B cell (primary cell): ENCODE measurements around the gene RNGTT. TPM values are rescaled to one million over a fixed set of nuclear protein-coding genes. Genes with fewer than 3 reads are reported as not detected.

Experiments used
- ATAC-seq: fragments of 200-7000 bp; cut with Tn5 transposase; one replicate; pipeline ENCODE4 v1.10.0; 2021; ENCODE audit warnings: low read depth, mild to moderate bottlenecking, moderate number of reproducible peaks, moderate library complexity
- CTCF ChIA-PET: fragments of 350-600 bp; sonication (Branson Sonifier 250); formaldehyde crosslinking; loops from one replicate; lab custom pipeline; 2021; ENCODE audit warnings: antibody characterized with exemption, inconsistent platforms; lab: Charles Lee
- POLR2A ChIA-PET: fragments of 350-600 bp; sonication (Branson Sonifier 250); formaldehyde crosslinking; loops from one replicate; lab custom pipeline; 2021; ENCODE audit warnings: antibody characterized with exemption; lab: Charles Lee
- DNase-seq: peaks from one replicate; pipeline ENCODE4 v3.0.0; 2013
- H2AFZ ChIP-seq: 2 replicates; pipeline ENCODE4 v1.6.1; 2012; ENCODE audit warnings: mild to moderate bottlenecking, low read depth, low read length; ENCODE audit not compliant: insufficient read depth, poor library complexity, severe bottlenecking
- H3K27ac ChIP-seq, 2 donors: 1 replicate in 1 of 2; 2 replicates in 1 of 2; pipeline ENCODE4 v1.5.1; 2012 to 2013; ENCODE audit warnings: low read length in 2 of 2, mild to moderate bottlenecking in 2 of 2, moderate library complexity in 1 of 2
- H3K27me3 ChIP-seq, 4 experiments: fragments of 200-600 bp in 1 of 4; sonication (generic) in 1 of 4; replicated peaks in 1 of 4; 1 replicate in 2 of 4; 2 replicates in 2 of 4; pipeline versions ENCODE4 v1.6.1 to v1.7.0; 2013 to 2016; ENCODE audit warnings: low read length in 3 of 4, mild to moderate bottlenecking in 2 of 4, mixed read lengths in 1 of 4, moderate library complexity in 1 of 4; ENCODE audit not compliant: insufficient read depth in 4 of 4, control insufficient read depth in 3 of 4; ENCODE audit errors: control extremely low read depth in 1 of 4
- H3K36me3 ChIP-seq, 2 experiments: replicated peaks in 1 of 2; 1 replicate in 1 of 2; 2 replicates in 1 of 2; pipeline versions ENCODE4 v1.6.1 to v1.7.1; 2013; ENCODE audit warnings: low read length in 1 of 2; ENCODE audit not compliant: insufficient read depth in 2 of 2, control insufficient read depth in 1 of 2; ENCODE audit errors: control extremely low read depth in 1 of 2, extremely low read depth in 1 of 2
- H3K4me1 ChIP-seq, 2 donors: fragments of 200-600 bp in 1 of 2; sonication (generic) in 1 of 2; 1 replicate in 1 of 2; 2 replicates in 1 of 2; pipeline versions ENCODE4 v1.5.1 to v1.6.1; 2013 to 2017; ENCODE audit warnings: low read length in 2 of 2; ENCODE audit not compliant: control insufficient read depth in 2 of 2, insufficient read depth in 2 of 2
- H3K4me2 ChIP-seq: replicated peaks from 2 replicates; pipeline ENCODE3; 2012; ENCODE audit warnings: mild to moderate bottlenecking, low read depth, low read length; ENCODE audit not compliant: poor library complexity, severe bottlenecking
- H3K4me3 ChIP-seq, 5 experiments: fragments of 200-600 bp in 1 of 5; sonication (generic) in 1 of 5; 1 replicate in 3 of 5; 2 replicates in 2 of 5; pipeline versions ENCODE4 v1.5.1 to v1.7.0; 2011 to 2016; ENCODE audit warnings: low read length in 4 of 5, mild to moderate bottlenecking in 4 of 5, low read depth in 2 of 5, control low read depth in 1 of 5, moderate library complexity in 1 of 5; ENCODE audit not compliant: insufficient read depth in 1 of 5; ENCODE audit errors: control extremely low read depth in 1 of 5, extremely low read depth in 1 of 5
- H3K79me2 ChIP-seq: fragments of 200-600 bp; sonication (generic); one replicate; pipeline ENCODE4 v1.6.0; 2016; ENCODE audit warnings: low read length; ENCODE audit not compliant: control insufficient read depth, insufficient read depth
- H3K9ac ChIP-seq: fragments of 200-600 bp; sonication (generic); 2 replicates; pipeline ENCODE4 v1.6.1; 2017; ENCODE audit warnings: mild to moderate bottlenecking, low read length, moderate library complexity
- H3K9me3 ChIP-seq, 3 donors: one replicate each; pipeline versions ENCODE4 v1.6.1 to v1.7.1; 2013; ENCODE audit warnings: low read length in 2 of 3; ENCODE audit not compliant: control insufficient read depth in 2 of 3, insufficient read depth in 1 of 3; ENCODE audit errors: control extremely low read depth in 1 of 3
- H4K20me1 ChIP-seq: 2 replicates; pipeline ENCODE4 v1.6.0; 2012; ENCODE audit warnings: mild to moderate bottlenecking, low read length; ENCODE audit not compliant: insufficient read depth, control insufficient read depth, poor library complexity, severe bottlenecking
- H3K27ac Mint-ChIP-seq: one replicate; pipeline ENCODE4 v1.8.0; 2021; ENCODE audit warnings: mixed read lengths
- H3K27me3 Mint-ChIP-seq: one replicate; pipeline ENCODE4 v1.8.0; 2021; ENCODE audit warnings: mixed read lengths
- H3K4me1 Mint-ChIP-seq: one replicate; pipeline ENCODE4 v1.8.0; 2021; ENCODE audit warnings: mixed read lengths
- H3K4me3 Mint-ChIP-seq: one replicate; pipeline ENCODE4 v1.8.0; 2021; ENCODE audit warnings: mixed read lengths
- H3K9me3 Mint-ChIP-seq: one replicate; pipeline ENCODE4 v1.8.0; 2022; ENCODE audit warnings: mixed read lengths; ENCODE audit not compliant: insufficient read depth
- EZH2 ChIP-seq: IDR thresholded peaks from 2 replicates; pipeline ENCODE4 v1.6.1; 2012; ENCODE audit warnings: borderline replicate concordance, low read depth, mild to moderate bottlenecking, moderate library complexity, low read length; ENCODE audit not compliant: insufficient read depth, poor library complexity, severe bottlenecking
- WGBS: methylation state at CpG from one replicate; pipeline ENCODE4 v1.1.5; 2013; ENCODE audit warnings: missing lambda C conversion rate; ENCODE audit not compliant: insufficient coverage; 5-methylcytosine and 5-hydroxymethylcytosine counted together
- intact Hi-C: fragments of 100-400 bp; cut with micrococcal nuclease; formaldehyde crosslinking; loops from one replicate; pipeline ENCODE4 v1.10.0; 2022
- polyA plus RNA-seq: library from polyadenylated mRNA; depleted of rRNA; stranded (reverse); fragments of >200 nt; gene quantifications from 2 replicates; pipeline ENCODE4 v1.2.3, GENCODE V29; 2012
- total RNA-seq, 2 donors: library from RNA; stranded (reverse); fragments of 120-200 nt in 1 of 2; gene quantifications; 1 replicate in 1 of 2; 2 replicates in 1 of 2; pipeline versions ENCODE4 v1.2.3 to v1.2.4, GENCODE V29; 2013 to 2022
- TF ChIP-seq, protein P1 (sequence below): fragments of 200-600 bp; IDR thresholded peaks from one replicate; pipeline ENCODE4 v1.8.0; 2022; ENCODE audit warnings: antibody characterized with exemption, mild to moderate bottlenecking

Gene RNGTT
- total and polyA plus RNA-seq, 2 donors (not counting 1 experiment from before 2014, with no cell fraction given), result 10.8 to 29.1 TPM

DNA sequence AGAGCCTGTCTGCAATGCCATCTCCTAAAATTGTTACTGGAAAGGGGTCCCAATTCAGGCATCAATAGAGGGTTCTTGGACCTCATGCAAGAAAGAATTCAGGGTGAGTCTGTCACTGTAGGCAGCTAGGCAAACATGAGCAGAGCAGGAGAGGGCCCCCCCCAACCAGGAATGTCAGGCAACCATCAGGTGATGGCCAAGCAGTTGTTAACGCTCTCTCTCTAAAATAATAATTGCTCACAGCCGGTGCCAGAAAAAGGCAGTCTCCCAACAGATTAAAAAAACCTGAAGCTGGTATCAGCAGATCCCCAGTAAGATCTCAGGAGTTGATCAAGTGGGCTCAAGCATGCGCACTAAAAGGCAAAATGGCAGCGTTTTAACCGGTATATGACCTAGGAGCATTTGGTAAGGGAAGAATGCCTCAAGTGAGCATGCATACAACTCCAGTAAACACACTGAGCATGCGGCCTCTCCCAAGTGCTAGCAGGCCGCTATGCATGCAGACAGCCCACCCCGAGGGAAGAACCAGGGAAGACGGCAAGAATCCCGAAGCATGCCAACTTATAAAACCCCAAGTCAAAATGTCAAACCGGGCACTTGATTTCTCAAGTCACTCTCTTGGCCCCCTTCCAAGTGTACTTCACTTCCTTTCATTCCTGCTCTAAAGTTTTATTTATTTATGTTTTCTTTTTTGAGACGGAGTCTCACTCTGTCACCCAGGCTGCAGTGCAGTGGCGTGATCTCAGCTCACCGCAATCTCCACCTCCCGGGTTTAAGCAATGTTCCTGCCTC is 44.0 kb upstream of the RNGTT start:
- POLR2A ChIA-PET, result no interaction called here
- no peak for TF ChIP-seq EZH2
- TF ChIP-seq, protein P1, sequence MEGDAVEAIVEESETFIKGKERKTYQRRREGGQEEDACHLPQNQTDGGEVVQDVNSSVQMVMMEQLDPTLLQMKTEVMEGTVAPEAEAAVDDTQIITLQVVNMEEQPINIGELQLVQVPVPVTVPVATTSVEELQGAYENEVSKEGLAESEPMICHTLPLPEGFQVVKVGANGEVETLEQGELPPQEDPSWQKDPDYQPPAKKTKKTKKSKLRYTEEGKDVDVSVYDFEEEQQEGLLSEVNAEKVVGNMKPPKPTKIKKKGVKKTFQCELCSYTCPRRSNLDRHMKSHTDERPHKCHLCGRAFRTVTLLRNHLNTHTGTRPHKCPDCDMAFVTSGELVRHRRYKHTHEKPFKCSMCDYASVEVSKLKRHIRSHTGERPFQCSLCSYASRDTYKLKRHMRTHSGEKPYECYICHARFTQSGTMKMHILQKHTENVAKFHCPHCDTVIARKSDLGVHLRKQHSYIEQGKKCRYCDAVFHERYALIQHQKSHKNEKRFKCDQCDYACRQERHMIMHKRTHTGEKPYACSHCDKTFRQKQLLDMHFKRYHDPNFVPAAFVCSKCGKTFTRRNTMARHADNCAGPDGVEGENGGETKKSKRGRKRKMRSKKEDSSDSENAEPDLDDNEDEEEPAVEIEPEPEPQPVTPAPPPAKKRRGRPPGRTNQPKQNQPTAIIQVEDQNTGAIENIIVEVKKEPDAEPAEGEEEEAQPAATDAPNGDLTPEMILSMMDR, result no peak
- DNase-seq (no peak), ATAC-seq (no peak)
- peaks cover 11% of the 10 kb centered on the region for H3K4me1 Mint-ChIP-seq
- H3K9me3 Mint-ChIP-seq, result no peaks in the 10 kb centered on the region
- H3K9me3 ChIP-seq, result no peaks in the 10 kb centered on the region
- H3K4me3 ChIP-seq, result no peak overlapping the region
- no peaks in the 10 kb centered on the region for H3K79me2 ChIP-seq
- H3K27me3 Mint-ChIP-seq, result no peaks in the 10 kb centered on the region
- no peak overlapping the region for H3K27ac ChIP-seq
- H2AFZ ChIP-seq, result peak overlapping the region; percentile 69
- H3K9ac ChIP-seq, result no peak overlapping the region
- H3K4me3 Mint-ChIP-seq, result no peak overlapping the region
- H3K27ac Mint-ChIP-seq, result no peak overlapping the region
- peak overlapping the region; percentile 50 for H3K4me2 ChIP-seq
- CTCF ChIA-PET, result no interaction called here
- peaks cover 5 to 6% of the 10 kb centered on the region in 2 donors for H3K4me1 ChIP-seq
- WGBS, result 67% methylated on average over 7 of the region's 15 CpGs
- H3K36me3 ChIP-seq, result no peaks in the 10 kb centered on the region
- H4K20me1 ChIP-seq, result no peaks in the 10 kb centered on the region
- intact Hi-C loops, result no loop called here
- no peaks in the 10 kb centered on the region for H3K27me3 ChIP-seq

DNA sequence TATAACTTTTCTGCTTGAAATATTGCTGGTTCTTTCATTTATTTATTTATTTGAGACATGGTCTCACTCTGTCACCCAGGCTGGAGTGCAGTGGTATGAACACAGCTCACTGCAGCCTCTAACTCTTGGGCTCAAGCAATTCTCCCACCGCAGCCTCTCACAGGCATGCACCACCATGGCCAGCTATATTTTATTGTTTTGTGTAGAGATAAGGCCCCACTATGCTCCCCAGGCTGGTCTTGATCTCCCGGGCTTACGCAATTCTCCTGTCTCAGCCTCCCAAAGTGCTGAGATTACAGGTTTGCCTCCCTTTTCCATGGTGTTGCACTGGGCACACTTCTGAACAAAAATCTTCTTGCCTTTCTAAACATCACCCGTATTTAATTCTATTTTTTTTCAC is 39.1 kb upstream of the RNGTT start:
- Mint-ChIP-seq H3K27me3 (no peaks in the 10 kb centered on the region), H3K27ac (no peak overlapping the region), H3K9me3 (no peaks in the 10 kb centered on the region), H3K4me1 (peaks cover 1% of the 10 kb centered on the region), H3K4me3 (no peak overlapping the region)
- no peak overlapping the region for H3K4me2 ChIP-seq
- no peak overlapping the region for H3K27ac ChIP-seq
- no peaks in the 10 kb centered on the region for H3K36me3 ChIP-seq
- CTCF ChIA-PET, result no interaction called here
- no peaks in the 10 kb centered on the region for H3K9me3 ChIP-seq
- no peak for DNase-seq
- no peaks in the 10 kb centered on the region for H4K20me1 ChIP-seq
- TF ChIP-seq, protein P1, result no peak
- no peak for ATAC-seq
- H3K79me2 ChIP-seq, result no peaks in the 10 kb centered on the region
- H3K27me3 ChIP-seq, result no peaks in the 10 kb centered on the region
- H3K4me3 ChIP-seq, result no peak overlapping the region
- WGBS, result 100% methylated on average over 2 of the region's 4 CpGs
- no peak overlapping the region for H3K9ac ChIP-seq
- POLR2A ChIA-PET, result no interaction called here
- no peaks in the 10 kb centered on the region for H3K4me1 ChIP-seq
- intact Hi-C loops, result no loop called here
- no peak overlapping the region for H2AFZ ChIP-seq
